Stimulated activated CD4-positive, alpha-beta T cell treated with anti-CD3 and anti-CD28 coated beads, Interleukin-4, amount 100 ng/mL, for 48 hours (primary cell): ENCODE measurements around the gene RANBP2.
"Not testable (repeated sequence)": the region's sequence is repeated elsewhere in the genome, so short reads cannot be mapped to it uniquely, and the experiment has no call there.

Experiments
- DNase-seq, 2 donors: peaks; one replicate each; pipeline ENCODE4 v3.0.0-alpha.2; 2020; ENCODE audit warnings: low read depth in 2 of 2

RANBP2 gene

GRCh38 chr2:108719149-108720044 lies at the start of gene RANBP2:
Gene RANBP2 (plus strand): TSS chr2:108719482. CDS start chr2:108719607, 125 bp downstream.
- peak; percentile 90 to 91 for DNase-seq

DNA sequence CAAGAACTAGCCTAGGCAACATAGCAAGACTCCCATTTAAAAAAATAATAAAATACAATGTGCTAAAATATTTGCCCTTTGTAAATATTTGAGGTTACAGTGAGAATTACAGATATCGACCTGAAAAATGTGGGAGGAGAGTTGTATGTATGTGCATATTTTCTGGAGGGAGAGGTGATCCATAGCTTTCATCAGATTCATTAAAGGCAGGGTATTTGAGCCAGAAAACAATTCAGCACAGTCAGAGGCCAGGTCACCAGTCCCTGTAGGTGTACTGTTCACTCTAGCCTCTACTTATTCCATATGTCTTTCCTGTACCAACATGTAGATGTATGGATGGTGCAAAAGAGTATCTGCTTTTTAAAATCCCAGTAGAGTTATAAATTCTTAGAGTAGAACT lies 49.0 kb upstream of the RANBP2 start:
- DNase-seq: not testable (repeated sequence)

GRCh38 chr2:108672200-108672805 lies 47.0 kb upstream of the RANBP2 start:
- not testable (repeated sequence) for DNase-seq

DNA sequence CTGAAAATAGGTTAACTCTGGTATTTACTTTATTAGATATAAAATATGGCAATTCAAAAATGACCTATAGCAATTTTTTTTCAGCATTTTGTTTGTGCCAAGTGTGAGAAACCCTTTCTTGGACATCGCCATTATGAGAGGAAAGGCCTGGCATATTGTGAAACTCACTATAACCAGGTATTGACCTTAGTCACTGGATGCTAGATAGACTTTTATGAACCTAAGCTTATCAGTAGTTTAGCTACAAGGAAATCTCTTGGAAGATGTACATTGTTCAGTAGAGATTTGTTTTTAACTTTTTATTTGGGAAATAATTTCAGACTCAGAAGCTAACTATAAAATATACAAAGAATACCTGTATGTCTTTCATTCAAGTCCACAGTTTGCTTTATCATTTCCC lies 42.8 kb upstream of the RANBP2 start:
- not testable (repeated sequence) for DNase-seq

DNA sequence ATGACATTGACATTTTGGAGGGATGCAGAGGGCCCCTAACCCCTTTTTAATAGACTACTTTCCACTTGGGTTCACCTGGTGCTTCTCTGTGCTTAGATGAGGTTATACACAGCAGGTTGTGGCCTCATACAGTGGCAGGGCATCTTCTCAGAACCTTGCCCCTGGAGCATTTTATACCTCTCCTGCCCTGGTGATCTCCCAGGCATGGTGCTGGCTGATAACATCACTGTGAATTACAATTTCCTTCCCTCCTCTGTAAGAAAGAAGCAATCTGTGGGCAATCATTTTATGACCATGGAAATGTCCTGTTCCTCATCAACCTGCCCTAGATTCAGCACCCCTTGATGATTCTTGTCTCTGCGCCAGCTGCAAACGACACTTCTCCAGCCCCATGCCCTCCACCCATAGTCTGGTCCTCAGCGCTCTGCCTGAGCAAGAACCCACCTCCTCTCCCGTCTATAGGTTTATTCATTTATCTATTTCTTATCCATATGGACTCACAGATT lies 42.0 kb upstream of the RANBP2 start:
- not testable (repeated sequence) for DNase-seq

DNA sequence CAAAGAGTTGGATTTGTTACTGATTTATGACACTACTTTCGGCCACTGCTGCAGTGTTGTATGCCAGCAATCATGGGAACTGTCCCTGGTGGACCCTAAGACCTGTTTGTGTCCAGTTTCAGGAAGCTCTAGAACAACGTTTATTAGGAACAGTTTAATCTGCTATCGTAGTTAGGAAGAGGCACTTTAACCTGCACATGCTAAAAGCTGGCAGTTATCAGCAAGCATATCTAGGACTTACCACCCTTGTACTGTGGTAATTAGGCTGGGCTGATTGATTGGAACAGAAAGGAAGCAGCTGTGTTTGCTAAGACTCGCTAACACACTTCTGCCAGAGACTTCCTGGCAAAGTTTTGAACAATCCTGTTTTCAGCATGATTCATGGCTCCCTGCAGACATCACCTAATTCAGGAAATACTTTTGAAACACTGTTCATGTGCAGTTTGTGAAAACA lies 41.1 kb upstream of the RANBP2 start:
- DNase-seq: not testable (repeated sequence)

- DNase-seq: not testable (repeated sequence)
These were observed 38.5 kb upstream of the RANBP2 start for GRCh38 chr2:108680805-108681204.

GRCh38 chr2:108688818-108689756 lies 30.2 kb upstream of the RANBP2 start:
- DNase-seq: not testable (repeated sequence)

GRCh38 chr2:108690001-108690400 lies 29.3 kb upstream of the RANBP2 start:
- DNase-seq: not testable (repeated sequence)

GRCh38 chr2:108691447-108691846 lies 27.8 kb upstream of the RANBP2 start:
- no peak for DNase-seq

DNA sequence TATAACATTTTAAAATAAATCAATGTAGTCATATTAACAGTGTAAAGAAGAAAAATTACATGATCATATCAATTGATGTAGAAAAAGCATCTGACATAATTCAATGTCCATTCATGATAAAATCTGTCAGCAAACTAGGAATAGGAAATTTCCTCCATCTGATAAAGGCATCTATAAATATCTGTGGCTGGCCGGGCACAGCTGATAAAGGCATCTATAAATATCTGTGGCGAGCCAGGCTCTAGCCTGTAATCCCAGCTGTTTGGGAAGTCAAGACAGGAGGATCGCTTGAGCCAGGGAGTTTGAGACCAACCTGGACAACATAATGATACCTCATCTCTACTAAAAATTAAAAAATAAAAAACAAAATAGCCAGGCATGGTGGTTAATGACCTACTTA lies 18.1 kb upstream of the RANBP2 start:
- DNase-seq: no peak

GRCh38 chr2:108701806-108702205 lies 17.5 kb upstream of the RANBP2 start:
- no peak for DNase-seq

- no peak for DNase-seq
These were observed 14.4 kb upstream of the RANBP2 start for GRCh38 chr2:108704871-108705270.

- DNase-seq: no peak
These were observed 12.0 kb upstream of the RANBP2 start for GRCh38 chr2:108707300-108707699.

GRCh38 chr2:108716971-108717370 lies 2.3 kb upstream of the RANBP2 start:
- not testable (repeated sequence) for DNase-seq

DNA sequence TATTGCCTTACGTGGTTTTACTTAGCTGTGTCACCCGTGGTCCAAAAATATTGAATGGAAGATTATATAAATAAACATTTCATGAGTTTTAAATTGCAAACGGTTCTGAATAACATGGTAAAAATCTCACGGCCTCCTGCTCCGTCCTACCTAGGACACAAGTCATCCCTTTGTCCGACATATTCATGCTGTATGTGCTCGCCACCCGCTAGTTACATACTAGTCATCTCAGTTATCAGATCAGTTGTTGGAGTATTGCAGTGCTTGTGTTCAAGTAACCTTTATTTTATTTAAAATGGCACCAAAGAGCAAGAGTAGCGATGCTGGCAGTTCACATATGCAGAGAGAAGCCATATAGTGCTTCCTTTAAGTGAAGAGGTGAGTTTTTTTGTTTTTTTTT lies 6.8 kb downstream of the RANBP2 start:
- DNase-seq: not testable (repeated sequence)

GRCh38 chr2:108734656-108735055 lies 15.4 kb downstream of the RANBP2 start:
- DNase-seq: not testable (repeated sequence)

DNA sequence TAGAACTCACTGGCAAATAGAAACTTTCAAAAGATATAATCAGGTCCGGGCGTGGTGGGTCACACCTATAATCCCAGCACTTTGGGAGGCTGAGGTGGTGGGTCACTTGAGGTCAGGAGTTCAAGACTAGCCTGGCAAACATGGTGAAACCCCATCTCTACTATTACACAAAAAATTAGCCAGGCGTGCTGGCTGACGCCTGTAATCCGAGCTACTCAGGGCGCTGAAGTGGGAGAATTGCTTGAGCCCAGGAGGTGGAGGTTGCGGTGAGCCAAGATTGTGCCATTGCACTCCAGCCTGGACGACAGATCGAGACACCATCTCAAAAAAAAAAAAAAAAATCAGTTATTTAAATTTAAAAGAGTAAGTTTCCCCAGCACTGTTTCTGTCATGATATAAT lies 38.7 kb downstream of the RANBP2 start:
- DNase-seq: not testable (repeated sequence)

DNA sequence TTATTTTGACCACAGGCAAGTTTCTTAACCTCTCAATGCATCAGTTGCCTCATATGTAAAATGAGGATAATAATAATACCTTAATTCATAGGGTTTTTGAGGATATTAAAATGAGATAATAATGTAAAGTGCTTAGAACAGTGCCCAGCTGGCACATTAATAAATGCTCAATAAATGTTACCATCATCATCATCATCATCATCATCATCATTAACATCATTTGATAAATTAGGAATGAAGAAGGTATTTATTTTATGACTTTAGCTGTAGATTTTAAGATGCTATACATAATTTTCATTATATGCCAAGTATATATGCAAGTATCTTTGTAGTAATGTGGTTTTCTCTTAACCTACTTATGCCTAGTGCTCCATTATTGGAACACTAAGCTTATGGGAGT lies 43.3 kb downstream of the RANBP2 start:
- not testable (repeated sequence) for DNase-seq

DNA sequence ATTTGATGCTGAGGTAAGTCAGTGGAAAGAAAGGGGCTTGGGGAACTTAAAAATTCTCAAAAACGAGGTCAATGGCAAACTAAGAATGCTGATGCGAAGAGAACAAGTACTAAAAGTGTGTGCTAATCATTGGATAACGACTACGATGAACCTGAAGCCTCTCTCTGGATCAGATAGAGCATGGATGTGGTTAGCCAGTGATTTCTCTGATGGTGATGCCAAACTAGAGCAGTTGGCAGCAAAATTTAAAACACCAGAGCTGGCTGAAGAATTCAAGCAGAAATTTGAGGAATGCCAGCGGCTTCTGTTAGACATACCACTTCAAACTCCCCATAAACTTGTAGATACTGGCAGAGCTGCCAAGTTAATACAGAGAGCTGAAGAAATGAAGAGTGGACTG lies 47.4 kb downstream of the RANBP2 start:
- not testable (repeated sequence) for DNase-seq

DNA sequence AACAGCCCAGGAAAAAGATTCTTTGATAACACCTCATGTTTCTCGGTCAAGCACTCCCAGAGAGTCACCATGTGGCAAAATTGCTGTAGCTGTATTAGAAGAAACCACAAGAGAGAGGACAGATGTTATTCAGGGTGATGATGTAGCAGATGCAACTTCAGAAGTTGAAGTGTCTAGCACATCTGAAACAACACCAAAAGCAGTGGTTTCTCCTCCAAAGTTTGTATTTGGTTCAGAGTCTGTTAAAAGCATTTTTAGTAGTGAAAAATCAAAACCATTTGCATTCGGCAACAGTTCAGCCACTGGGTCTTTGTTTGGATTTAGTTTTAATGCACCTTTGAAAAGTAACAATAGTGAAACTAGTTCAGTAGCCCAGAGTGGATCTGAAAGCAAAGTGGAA lies 48.6 kb downstream of the RANBP2 start:
- not testable (repeated sequence) for DNase-seq

DNA sequence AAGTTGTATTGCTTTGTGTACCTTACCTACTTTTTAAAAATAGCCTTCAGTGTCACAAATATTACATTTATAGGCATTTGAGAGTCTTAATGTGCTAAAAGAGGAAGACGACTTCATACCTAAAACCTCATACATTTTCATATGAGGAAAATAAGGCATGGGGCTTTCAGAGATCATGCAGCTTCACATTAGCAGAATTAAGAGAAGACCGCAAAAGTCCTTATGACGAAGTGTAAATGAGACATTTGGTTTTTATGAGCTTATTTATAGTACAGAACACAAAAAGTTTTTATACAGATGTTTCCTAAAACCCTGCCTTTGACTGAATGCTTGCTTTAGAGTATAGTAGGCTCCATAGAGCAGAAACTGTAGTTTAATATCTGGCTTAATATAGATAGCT lies 57.2 kb downstream of the RANBP2 start:
- DNase-seq: no peak
